Adrenal gland (tissue), 12 donors: ENCODE data around the gene ADM5. TPM values are rescaled to one million over a fixed set of nuclear protein-coding genes. Genes with fewer than 3 reads are reported as not detected.
A peak's percentile ranks its signal among the peaks of the same experiment; 100 is the strongest.

Experiments
- DNase-seq, 7 donors: peaks; one replicate each; pipeline ENCODE4 v3.0.0-alpha.2; 2019 to 2020
- H3K27ac ChIP-seq, 5 donors: fragments of 200-600 bp; sonication (generic) in 4 of 5; 1 replicate in 3 of 5; 2 replicates in 2 of 5; pipeline versions ENCODE4 v1.5.1 to v1.8.0; 2016 to 2020; ENCODE audit warnings: mild to moderate bottlenecking in 1 of 5
- H3K27me3 ChIP-seq: fragments of 200-600 bp; 2 replicates; pipeline ENCODE4 v1.8.0; 2021
- H3K36me3 ChIP-seq, 2 donors: fragments of 200-600 bp; replicated peaks in 1 of 2; 1 replicate in 1 of 2; 2 replicates in 1 of 2; pipeline versions ENCODE4 v1.5.1 to v1.8.0; 2018 to 2022
- H3K4me1 ChIP-seq, 2 donors: fragments of 200-600 bp; replicated peaks in 1 of 2; 1 replicate in 1 of 2; 2 replicates in 1 of 2; pipeline versions ENCODE4 v1.5.1 to v1.8.0; 2018 to 2021
- H3K4me3 ChIP-seq, 4 donors: fragments of 200-600 bp; sonication (generic) in 3 of 4; one replicate each; pipeline ENCODE4 v1.5.1; 2016 to 2018
- H3K9me3 ChIP-seq, 3 donors: fragments of 200-600 bp; sonication (generic) in 1 of 3; replicated peaks in 1 of 3; 1 replicate in 2 of 3; 2 replicates in 1 of 3; pipeline versions ENCODE4 v1.5.1 to v1.8.0; 2016 to 2021
- POLR2A ChIP-seq, 2 donors: fragments of 450-650 bp; IDR thresholded peaks; one replicate each; pipeline ENCODE4 v1.6.1; 2017; ENCODE audit warnings: antibody characterized with exemption in 2 of 2, mild to moderate bottlenecking in 2 of 2, moderate library complexity in 1 of 2
- WGBS, 4 donors: extraction: QIAGEN DNeasy Blood & Tissue Kit in 2 of 4; methylation state at CpG; one replicate each; pipeline versions ENCODE4 v1.1.5 to v1.1.7; 2013 to 2017; 5-methylcytosine and 5-hydroxymethylcytosine counted together
- intact Hi-C, 2 donors: fragments of 100-400 bp; cut with DNase I; formaldehyde crosslinking; loops; one replicate each; pipeline versions ENCODE4 v1.14.1 to v1.15.0; 2022 to 2023
- polyA plus RNA-seq, 3 donors: library from polyadenylated mRNA; stranded (reverse); fragments of 200-250 nt in 2 of 3; fragments of 350-450 nt in 1 of 3; fragmentation: Illumina TruSeq in 1 of 3; extraction: RNeasy Lipid Tissue Mini Kit (QIAGEN cat#74804) in 1 of 3; gene quantifications; one replicate each; pipeline ENCODE4 v1.2.3, GENCODE V29; 2013 to 2014
- total RNA-seq, 9 donors: library from RNA; depleted of rRNA in 4 of 9; stranded (reverse); fragments of >200 nt in 4 of 9; fragments of 120-200 nt in 1 of 9; fragmentation: NEBNext Ultra II Directional in 1 of 9; extraction: Animal tissue kit (Norgen Biotek cat#: 25700) in 1 of 9; gene quantifications; one replicate each; pipeline versions ENCODE4 v1.1.0 to v1.2.4, GENCODE V29; 2013 to 2023
- TF ChIP-seq, protein P1 (sequence below), 6 experiments: fragments of 450-650 bp in 4 of 6; fragments of 200-600 bp in 2 of 6; sonication (generic) in 1 of 6; IDR thresholded peaks; 1 replicate in 5 of 6; 2 replicates in 1 of 6; pipeline versions ENCODE4 v1.5.1 to v1.8.0; 2016 to 2021; ENCODE audit warnings: antibody characterized with exemption in 6 of 6, mild to moderate bottlenecking in 2 of 6, moderate library complexity in 1 of 6
- donor health status: healthy with polysubstance abuse.
- donor health status: Bipolar disorder and iron deficiency.
- donor health status: DM: yes; HTN: yes; CAD: no.
- donor health status: DM: no; HTN: no; CAD: no.
- donor health status: DM: no; HTN: no; CAD: no.
- donor health status: DM: yes; HTN: yes; CAD: no.

Gene ADM5
- total and polyA plus RNA-seq, 12 donors, result 0.18 to 2.0 (median 0.61) TPM; not detected in 1

DNA sequence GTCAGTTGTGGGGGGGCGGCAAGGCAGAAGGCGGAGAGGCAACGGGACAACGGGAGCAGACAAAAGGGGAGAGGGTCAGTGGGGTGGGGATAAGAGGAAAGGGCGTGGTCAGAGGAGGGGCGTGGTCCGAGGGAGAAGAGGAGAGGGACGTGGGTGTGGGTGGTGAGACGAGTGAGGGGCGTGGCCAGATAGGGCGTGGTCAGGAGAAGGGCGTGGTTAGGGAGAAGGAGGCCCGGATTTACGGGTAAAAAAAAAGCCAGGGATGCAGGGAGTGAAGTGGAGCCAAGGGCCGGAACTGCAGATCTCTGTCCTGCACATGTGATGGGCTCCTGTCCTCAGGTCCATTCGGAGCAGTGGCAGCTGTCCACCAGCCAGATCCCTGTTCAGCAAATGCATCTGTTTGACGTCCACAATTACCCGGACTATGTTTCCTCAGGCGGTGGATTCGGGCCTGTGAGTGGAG lies 23.0 kb downstream of the ADM5 start:
- Histone ChIP-seq H3K36me3 (no peaks in the 10 kb centered on the region), H3K9me3 (no peaks in the 10 kb centered on the region), H3K4me1 (no peaks in the 10 kb centered on the region), H3K27me3 (no peaks in the 10 kb centered on the region), H3K27ac (no peak overlapping the region), H3K4me3 (no peak overlapping the region)
- DNase-seq, result peak in 4 of 7 donors; percentile 26 to 64 (median 40)
- 49 to 68% (median 61%) methylated on average over 18 to 20 of the region's 20 CpGs for WGBS, 4 donors
- intact Hi-C loops, result no loop called here
- TF ChIP-seq POLR2A (IDR thresholded peaks at IDR 0.05), result no peak
- TF ChIP-seq, protein P1, sequence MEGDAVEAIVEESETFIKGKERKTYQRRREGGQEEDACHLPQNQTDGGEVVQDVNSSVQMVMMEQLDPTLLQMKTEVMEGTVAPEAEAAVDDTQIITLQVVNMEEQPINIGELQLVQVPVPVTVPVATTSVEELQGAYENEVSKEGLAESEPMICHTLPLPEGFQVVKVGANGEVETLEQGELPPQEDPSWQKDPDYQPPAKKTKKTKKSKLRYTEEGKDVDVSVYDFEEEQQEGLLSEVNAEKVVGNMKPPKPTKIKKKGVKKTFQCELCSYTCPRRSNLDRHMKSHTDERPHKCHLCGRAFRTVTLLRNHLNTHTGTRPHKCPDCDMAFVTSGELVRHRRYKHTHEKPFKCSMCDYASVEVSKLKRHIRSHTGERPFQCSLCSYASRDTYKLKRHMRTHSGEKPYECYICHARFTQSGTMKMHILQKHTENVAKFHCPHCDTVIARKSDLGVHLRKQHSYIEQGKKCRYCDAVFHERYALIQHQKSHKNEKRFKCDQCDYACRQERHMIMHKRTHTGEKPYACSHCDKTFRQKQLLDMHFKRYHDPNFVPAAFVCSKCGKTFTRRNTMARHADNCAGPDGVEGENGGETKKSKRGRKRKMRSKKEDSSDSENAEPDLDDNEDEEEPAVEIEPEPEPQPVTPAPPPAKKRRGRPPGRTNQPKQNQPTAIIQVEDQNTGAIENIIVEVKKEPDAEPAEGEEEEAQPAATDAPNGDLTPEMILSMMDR (IDR thresholded peaks at IDR 0.05), result no peak

DNA sequence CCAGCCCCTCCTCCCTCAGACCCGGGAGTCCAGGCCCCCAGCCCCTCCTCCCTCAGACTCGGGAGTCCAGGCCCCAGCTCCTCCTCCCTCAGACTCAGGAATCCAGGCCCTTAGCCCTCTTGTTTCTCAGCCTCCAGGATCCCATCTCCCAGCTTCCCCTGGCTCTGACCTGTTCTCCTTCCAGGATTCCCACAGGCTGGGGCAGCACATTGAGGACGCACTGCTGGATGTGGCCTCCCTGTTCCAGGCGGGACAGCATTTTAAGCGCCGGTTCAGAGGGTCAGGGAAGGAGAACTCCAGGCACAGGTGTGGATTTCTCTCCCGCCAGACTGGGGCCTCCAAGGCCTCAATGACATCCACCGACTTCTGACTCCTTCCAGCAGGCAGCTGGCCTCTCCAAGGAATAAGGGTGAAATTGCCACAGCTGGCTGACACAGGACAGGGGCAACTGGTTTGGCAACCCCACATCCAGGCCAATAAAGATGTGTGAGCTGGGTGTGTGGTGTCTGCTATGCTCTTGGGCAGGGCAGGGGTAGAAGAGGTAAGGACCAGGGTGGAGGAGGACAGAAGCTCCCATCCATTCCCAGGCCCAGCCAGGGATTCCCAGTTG lies 23.9 kb downstream of the ADM5 start:
- Histone ChIP-seq H3K36me3 (no peaks in the 10 kb centered on the region), H3K4me3 (no peak overlapping the region), H3K9me3 (no peaks in the 10 kb centered on the region), H3K4me1 (no peaks in the 10 kb centered on the region), H3K27me3 (no peaks in the 10 kb centered on the region), H3K27ac (no peak overlapping the region)
- 65 to 87% (median 77%) methylated on average over 7 to 8 of the region's 8 CpGs for WGBS, 4 donors
- TF ChIP-seq, protein P1 (IDR thresholded peaks at IDR 0.05), result no peak
- no peak for TF ChIP-seq POLR2A (IDR thresholded peaks at IDR 0.05)
- intact Hi-C loops, result no loop called here
- DNase-seq, result no peak

DNA sequence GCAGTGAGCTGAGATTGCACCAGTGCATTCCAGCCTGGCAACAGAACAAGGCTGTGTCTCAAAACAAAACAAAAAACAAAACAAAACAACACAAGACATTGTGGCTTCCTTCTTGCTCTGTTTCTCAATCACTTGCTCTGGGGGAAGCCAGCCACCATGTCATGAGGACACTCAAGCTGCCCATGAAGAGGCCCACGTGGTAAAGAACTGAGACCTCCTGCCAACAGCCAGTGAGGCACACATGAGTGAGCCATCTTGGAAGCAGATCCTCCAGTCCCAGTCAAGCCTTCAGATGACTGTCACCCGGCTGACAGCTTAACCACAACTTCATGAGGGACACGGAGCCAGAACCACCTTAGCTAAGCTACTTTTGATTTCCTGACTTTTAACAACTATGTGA lies 26.8 kb downstream of the ADM5 start:
- Histone ChIP-seq H3K4me1 (no peaks in the 10 kb centered on the region), H3K27ac (no peak overlapping the region), H3K27me3 (no peaks in the 10 kb centered on the region), H3K36me3 (no peaks in the 10 kb centered on the region), H3K4me3 (no peak overlapping the region), H3K9me3 (no peaks in the 10 kb centered on the region)
- 74 to 79% (median 76%) methylated on average over 3 of the region's 3 CpGs for WGBS, 4 donors
- no peak for DNase-seq
- TF ChIP-seq, protein P1 (IDR thresholded peaks at IDR 0.05), result no peak
- no peak for TF ChIP-seq POLR2A (IDR thresholded peaks at IDR 0.05)
- intact Hi-C loops, result no loop called here

DNA sequence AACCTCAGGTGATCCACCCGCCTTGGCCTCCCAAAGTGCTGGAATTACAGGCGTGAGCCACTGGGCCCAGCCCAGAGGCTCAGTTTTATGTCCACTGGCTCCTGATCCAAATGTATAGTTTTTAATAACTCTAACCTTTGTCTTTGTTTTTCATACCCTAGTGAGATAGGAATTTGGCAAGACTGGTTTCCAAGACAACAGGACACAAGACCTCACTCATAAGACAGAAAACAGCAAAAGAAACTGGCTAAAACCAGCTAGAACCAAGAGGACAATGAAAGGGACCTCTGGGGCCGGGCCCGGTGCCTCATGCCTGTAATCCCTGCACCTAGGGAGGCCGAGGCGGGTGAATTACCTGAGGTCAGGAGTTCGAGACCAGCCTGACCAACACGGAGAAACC lies 29.1 kb downstream of the ADM5 start:
- DNase-seq, result no peak
- WGBS, 4 donors, result 89 to 97% (median 91%) methylated on average over 8 of the region's 8 CpGs
- TF ChIP-seq, protein P1 (IDR thresholded peaks at IDR 0.05), result no peak
- TF ChIP-seq POLR2A (IDR thresholded peaks at IDR 0.05), result no peak
- H3K27ac ChIP-seq, result no peak overlapping the region
- H3K4me1 ChIP-seq, result no peaks in the 10 kb centered on the region
- no peaks in the 10 kb centered on the region for H3K36me3 ChIP-seq
- H3K27me3 ChIP-seq, result no peaks in the 10 kb centered on the region
- intact Hi-C loops, result no loop called here
- H3K4me3 ChIP-seq, result no peak overlapping the region
- H3K9me3 ChIP-seq, result no peaks in the 10 kb centered on the region
